ENCODE data around the gene UBTD1.

The UBTD1 gene

DNA sequence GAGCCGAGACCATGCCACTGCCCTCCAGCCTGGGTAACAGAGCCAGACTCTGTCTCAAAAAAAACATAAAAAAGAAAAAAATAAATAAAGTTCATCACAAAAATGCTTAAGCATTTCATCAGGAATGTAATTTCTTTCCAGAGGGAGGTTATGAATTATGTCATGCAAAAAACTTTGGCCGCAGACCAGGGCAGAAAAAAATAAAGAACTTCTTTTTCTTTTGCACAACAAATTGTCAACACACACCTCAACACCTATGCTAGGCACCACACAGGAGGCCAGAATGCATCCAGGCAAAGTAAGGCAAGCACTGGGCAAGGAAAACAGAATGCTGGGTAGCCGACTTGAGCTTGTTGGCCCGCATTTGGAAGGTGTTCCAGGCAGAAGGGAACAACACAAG lies 94.7 kb downstream of the UBTD1 start:
- Histone ChIP-seq H3K27ac (no peak overlapping the region), H3K36me3 (no peaks in the 10 kb centered on the region), H3K27me3 (ENCODE audit: insufficient read depth, low read depth, severe bottlenecking) (no peaks in the 10 kb centered on the region), H3K4me3 (ENCODE audit: low read depth, low read length) (no peak overlapping the region), H3K9me3 (ENCODE audit: severe bottlenecking) (no peaks in the 10 kb centered on the region)
- no peak for DNase-seq
- TF ChIP-seq, protein P1, sequence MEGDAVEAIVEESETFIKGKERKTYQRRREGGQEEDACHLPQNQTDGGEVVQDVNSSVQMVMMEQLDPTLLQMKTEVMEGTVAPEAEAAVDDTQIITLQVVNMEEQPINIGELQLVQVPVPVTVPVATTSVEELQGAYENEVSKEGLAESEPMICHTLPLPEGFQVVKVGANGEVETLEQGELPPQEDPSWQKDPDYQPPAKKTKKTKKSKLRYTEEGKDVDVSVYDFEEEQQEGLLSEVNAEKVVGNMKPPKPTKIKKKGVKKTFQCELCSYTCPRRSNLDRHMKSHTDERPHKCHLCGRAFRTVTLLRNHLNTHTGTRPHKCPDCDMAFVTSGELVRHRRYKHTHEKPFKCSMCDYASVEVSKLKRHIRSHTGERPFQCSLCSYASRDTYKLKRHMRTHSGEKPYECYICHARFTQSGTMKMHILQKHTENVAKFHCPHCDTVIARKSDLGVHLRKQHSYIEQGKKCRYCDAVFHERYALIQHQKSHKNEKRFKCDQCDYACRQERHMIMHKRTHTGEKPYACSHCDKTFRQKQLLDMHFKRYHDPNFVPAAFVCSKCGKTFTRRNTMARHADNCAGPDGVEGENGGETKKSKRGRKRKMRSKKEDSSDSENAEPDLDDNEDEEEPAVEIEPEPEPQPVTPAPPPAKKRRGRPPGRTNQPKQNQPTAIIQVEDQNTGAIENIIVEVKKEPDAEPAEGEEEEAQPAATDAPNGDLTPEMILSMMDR (IDR thresholded peaks at IDR 0.05; ENCODE audit: low read depth, low read length), result no peak

DNA sequence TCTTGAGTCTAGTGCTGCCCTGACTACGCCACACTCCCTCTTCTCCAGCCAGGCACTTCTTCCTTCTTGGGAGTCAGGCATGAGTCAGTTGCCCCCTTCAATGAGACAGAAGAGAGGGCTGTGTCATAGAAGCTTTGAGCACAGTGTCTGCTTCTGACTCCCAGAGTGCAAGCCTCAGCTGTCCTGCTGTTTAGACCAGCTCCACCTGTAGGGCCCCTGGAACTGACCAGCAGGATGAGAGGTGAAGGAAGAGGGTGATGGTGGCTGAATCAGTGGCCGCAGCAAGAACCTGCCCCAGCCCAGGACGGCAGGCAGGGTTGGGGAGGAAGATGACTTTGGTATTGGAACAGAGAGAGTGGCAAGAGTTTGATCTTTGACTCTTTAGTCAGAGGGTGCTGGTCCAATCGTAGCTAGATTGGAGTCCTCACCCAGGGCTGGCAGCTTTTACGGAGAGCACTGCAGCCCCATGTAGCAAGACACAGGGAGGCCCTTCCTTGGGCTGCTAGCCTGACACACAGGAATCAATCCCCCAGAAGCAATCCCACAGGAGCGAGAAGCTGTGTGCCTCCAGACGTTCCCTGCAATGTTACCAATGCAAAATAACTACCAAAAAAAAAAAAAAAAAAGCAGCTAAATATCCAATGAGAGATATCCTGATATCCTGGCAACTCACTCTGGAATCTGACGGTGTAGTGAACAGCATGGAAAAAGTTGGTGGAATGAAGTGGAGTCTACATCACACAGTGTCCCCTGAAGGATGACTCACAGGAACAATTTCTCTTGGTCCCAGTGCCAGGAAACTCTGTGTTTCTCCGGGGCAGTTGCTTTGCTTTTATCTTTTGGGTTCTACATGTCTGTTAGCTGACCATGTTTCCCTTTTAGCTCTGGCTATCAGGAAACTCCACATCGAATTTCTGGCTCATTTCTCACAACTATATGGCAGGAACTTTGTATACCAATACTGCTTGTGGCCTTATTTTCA lies 97.7 kb downstream of the UBTD1 start:
- Histone ChIP-seq H3K27ac (no peak overlapping the region), H3K9me3 (ENCODE audit: severe bottlenecking) (no peaks in the 10 kb centered on the region)

DNA sequence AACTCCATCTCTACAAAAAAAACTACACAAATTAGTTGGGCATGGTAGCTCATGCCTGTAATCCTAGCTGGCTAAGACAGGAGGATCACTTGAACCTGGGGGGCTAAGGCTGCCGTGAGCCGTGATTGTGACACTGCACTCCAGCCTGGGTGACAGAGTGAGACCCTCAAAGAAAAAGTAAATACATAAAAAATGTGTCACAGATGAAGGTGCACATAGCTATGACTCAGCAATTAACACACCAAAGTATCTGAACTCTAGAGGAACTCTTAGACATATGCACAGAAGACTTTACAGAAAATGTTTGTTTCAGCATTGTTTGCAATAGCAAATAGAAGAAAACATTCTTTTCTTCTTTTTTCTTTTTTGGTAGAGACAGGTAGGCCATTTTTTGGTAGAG lies 99.1 kb downstream of the UBTD1 start:
- H3K4me3 ChIP-seq (ENCODE audit: low read depth, low read length), result no peak overlapping the region
- no peak overlapping the region for H3K27ac ChIP-seq
- no peak for DNase-seq
- no peaks in the 10 kb centered on the region for H3K36me3 ChIP-seq
- TF ChIP-seq, protein P1 (IDR thresholded peaks at IDR 0.05; ENCODE audit: low read depth, low read length), result no peak
- no peaks in the 10 kb centered on the region for H3K27me3 ChIP-seq (ENCODE audit: insufficient read depth, low read depth, severe bottlenecking)
- no peaks in the 10 kb centered on the region for H3K9me3 ChIP-seq (ENCODE audit: severe bottlenecking)

More for the DNA sequence above, 97.7 kb downstream of the UBTD1 start:
- Histone ChIP-seq H3K27me3 (ENCODE audit: insufficient read depth, low read depth, severe bottlenecking) (no peaks in the 10 kb centered on the region), H3K4me3 (ENCODE audit: low read depth, low read length) (no peak overlapping the region), H3K36me3 (no peaks in the 10 kb centered on the region)
- TF ChIP-seq, protein P1 (IDR thresholded peaks at IDR 0.05; ENCODE audit: low read depth, low read length), result no peak
- no peak for DNase-seq

DNA sequence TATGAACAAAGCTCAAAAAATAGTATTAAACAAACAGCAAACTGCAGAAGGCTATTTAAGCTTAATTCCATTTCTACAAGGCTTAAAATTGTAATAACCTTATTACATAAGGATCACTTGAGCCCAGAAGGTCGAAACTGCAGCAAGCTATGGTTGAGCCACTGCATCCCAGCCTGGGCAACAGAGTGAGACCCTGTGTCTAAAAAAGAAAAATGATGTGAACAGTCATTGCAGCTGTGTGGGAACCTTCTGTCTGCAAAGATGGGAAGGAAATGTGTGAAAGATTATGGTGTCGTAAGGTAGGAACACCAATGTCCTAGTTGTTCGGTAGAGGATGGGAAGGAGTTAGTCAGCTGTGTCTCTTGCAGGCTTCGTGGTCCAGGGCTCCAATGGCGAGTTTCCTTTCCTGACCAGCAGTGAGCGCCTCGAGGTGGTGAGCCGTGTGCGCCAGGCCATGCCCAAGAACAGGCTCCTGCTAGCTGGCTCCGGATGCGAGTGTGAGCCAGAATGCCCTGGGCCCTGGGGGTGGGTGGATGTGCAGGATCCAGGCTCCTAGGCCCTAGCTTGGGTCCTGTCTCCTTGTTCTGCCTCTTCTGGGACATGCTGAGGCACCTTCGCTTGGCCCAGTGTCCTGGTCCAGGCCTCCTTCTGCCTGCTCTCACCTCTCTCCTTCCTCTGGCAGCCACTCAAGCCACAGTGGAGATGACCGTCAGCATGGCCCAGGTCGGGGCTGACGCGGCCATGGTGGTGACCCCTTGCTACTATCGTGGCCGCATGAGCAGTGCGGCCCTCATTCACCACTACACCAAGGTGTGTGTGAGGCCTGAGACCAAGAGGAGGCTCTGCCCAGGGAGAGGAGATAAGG lies 99.9 kb downstream of the UBTD1 start:
- Histone ChIP-seq H3K4me3 (ENCODE audit: low read depth, low read length) (no peak overlapping the region), H3K36me3 (no peaks in the 10 kb centered on the region), H3K27me3 (ENCODE audit: insufficient read depth, low read depth, severe bottlenecking) (no peaks in the 10 kb centered on the region), H3K27ac (no peak overlapping the region), H3K9me3 (ENCODE audit: severe bottlenecking) (no peaks in the 10 kb centered on the region)
- DNase-seq, result no peak
- TF ChIP-seq, protein P1 (IDR thresholded peaks at IDR 0.05; ENCODE audit: low read depth, low read length), result no peak

DNA sequence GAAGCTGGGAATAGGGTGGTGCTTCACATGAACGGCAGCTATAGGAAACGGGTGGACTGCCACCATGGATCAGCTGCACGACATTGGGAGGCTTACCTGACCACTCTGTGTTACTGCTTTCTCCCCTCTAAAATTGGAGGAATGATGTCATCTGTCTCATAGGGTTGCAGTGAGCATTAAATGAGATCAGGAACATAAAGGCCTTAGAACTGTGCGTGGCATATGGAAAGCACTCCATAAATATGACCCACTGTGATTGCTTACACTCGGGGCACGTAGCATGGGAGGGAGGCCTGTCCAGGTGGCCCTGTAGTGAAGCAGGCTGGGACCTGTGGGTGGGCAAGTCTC lies 100.5 kb downstream of the UBTD1 start:
- Histone ChIP-seq H3K4me3 (ENCODE audit: low read depth, low read length) (no peak overlapping the region), H3K27me3 (ENCODE audit: insufficient read depth, low read depth, severe bottlenecking) (no peaks in the 10 kb centered on the region), H3K36me3 (no peaks in the 10 kb centered on the region), H3K9me3 (ENCODE audit: severe bottlenecking) (no peaks in the 10 kb centered on the region), H3K27ac (no peak overlapping the region)
- no peak for DNase-seq
- TF ChIP-seq, protein P1 (IDR thresholded peaks at IDR 0.05; ENCODE audit: low read depth, low read length), result no peak

Measured in WERI-Rb-1 (cell line).